GM12892 (cell line): ENCODE measurements around the gene DPYD.

Experiments used
- DNase-seq: peaks from one replicate; pipeline ENCODE4 v3.0.0; 2011; ENCODE audit not compliant: insufficient read length
- FAIRE-seq: peaks from 2 replicates; lab custom pipeline; 2011; peaks lifted over from hg19 to GRCh38; lab: Jason Lieb, UNC
- POLR2A ChIP-seq: IDR thresholded peaks from 2 replicates; pipeline ENCODE4 v1.6.1; 2011; ENCODE audit warnings: low read depth, low read length, control low read depth
- POLR2AphosphoS5 ChIP-seq: IDR thresholded peaks from 2 replicates; pipeline ENCODE4 v1.6.1; 2011; ENCODE audit warnings: low read depth, low read length, control low read depth
- TAF1 ChIP-seq: IDR thresholded peaks from 2 replicates; pipeline ENCODE4 v1.6.1; 2011; ENCODE audit warnings: low read depth, mild to moderate bottlenecking, control low read depth, low read length, borderline replicate concordance

Gene DPYD

GRCh38 chr1:97867127-97867526 lies 53.7 kb downstream of the DPYD start:
- FAIRE-seq (no peak), DNase-seq (no peak)

GRCh38 chr1:97864615-97865014 lies 56.2 kb downstream of the DPYD start:
- DNase-seq (no peak), FAIRE-seq (no peak)
- TF ChIP-seq POLR2A = no peak
- no peak for TF ChIP-seq POLR2AphosphoS5
- no peak for TF ChIP-seq TAF1

More at GRCh38 chr1:97867127-97867526, 53.7 kb downstream of the DPYD start:
- no peak for TF ChIP-seq POLR2AphosphoS5
- no peak for TF ChIP-seq POLR2A
- no peak for TF ChIP-seq TAF1

GRCh38 chr1:97853221-97853620 lies 67.6 kb downstream of the DPYD start:
- DNase-seq = no peak
- TF ChIP-seq POLR2A = no peak
- TF ChIP-seq POLR2AphosphoS5 = no peak
- TF ChIP-seq TAF1 = no peak
- FAIRE-seq = no peak

GRCh38 chr1:97849345-97850340 lies 71.2 kb downstream of the DPYD start:
- DNase-seq (no peak), FAIRE-seq (no peak)
- TF ChIP-seq TAF1 (no peak), POLR2A (no peak), POLR2AphosphoS5 (no peak)

- DNase-seq = no peak
- TF ChIP-seq POLR2AphosphoS5 = no peak
- TF ChIP-seq POLR2A = no peak
- TF ChIP-seq TAF1 = no peak
- no peak for FAIRE-seq
These were observed 75.0 kb downstream of the DPYD start for GRCh38 chr1:97845805-97846204.

- FAIRE-seq = no peak
- TF ChIP-seq POLR2A (no peak), POLR2AphosphoS5 (no peak), TAF1 (no peak)
- no peak for DNase-seq
These were observed 76.2 kb downstream of the DPYD start for GRCh38 chr1:97844552-97845089.

GRCh38 chr1:97841338-97841737 lies 79.5 kb downstream of the DPYD start:
- TF ChIP-seq TAF1 = no peak
- no peak for TF ChIP-seq POLR2A
- no peak for TF ChIP-seq POLR2AphosphoS5
- FAIRE-seq (no peak), DNase-seq (no peak)

GRCh38 chr1:97837161-97837560 lies 83.7 kb downstream of the DPYD start:
- FAIRE-seq (no peak), DNase-seq (no peak)
- no peak for TF ChIP-seq POLR2AphosphoS5

- no peak for TF ChIP-seq POLR2A
- no peak for TF ChIP-seq POLR2AphosphoS5
- TF ChIP-seq TAF1 = no peak
- no peak for DNase-seq
- no peak for FAIRE-seq
These were observed 85.9 kb downstream of the DPYD start for GRCh38 chr1:97834899-97835298.

- DNase-seq = no peak
- TF ChIP-seq TAF1 = no peak
- no peak for FAIRE-seq
These were observed 87.0 kb downstream of the DPYD start for GRCh38 chr1:97833881-97834280.

- DNase-seq (no peak), FAIRE-seq (no peak)
- TF ChIP-seq POLR2AphosphoS5 (no peak), TAF1 (no peak), POLR2A (no peak)
These were observed 88.4 kb downstream of the DPYD start for GRCh38 chr1:97832481-97832880.

- TF ChIP-seq TAF1 (no peak), POLR2AphosphoS5 (no peak), POLR2A (no peak)
- DNase-seq = no peak
- no peak for FAIRE-seq
These were observed 92.9 kb downstream of the DPYD start for GRCh38 chr1:97827887-97828286.

- DNase-seq (no peak), FAIRE-seq (no peak)
- TF ChIP-seq POLR2AphosphoS5 (no peak), TAF1 (no peak), POLR2A (no peak)
These were observed 94.0 kb downstream of the DPYD start for GRCh38 chr1:97826820-97827219.
